PC-3 (cell line): ENCODE measurements around the gene CDK5R1. TPM values are rescaled to one million over a fixed set of nuclear protein-coding genes. Genes with fewer than 3 reads are reported as not detected.

ENCODE experiments used
- ATAC-seq: fragments of 200-7000 bp; cut with Tn5 transposase; 2 replicates; pipeline ENCODE4 v1.9.1; 2020; ENCODE audit warnings: mild to moderate bottlenecking, moderate library complexity
- BruUV-seq: library from RNA; stranded (reverse); fragments of 400-500 nt; replicated peaks from 2 replicates; lab custom pipeline; 2021; lab: Mats Ljungman, UMichigan
- CTCF ChIA-PET: fragments of 300-600 bp; sonication (Branson Sonifier 250); formaldehyde crosslinking; loops from one replicate; lab custom pipeline; 2022; ENCODE audit warnings: antibody characterized with exemption; lab: Charles Lee
- POLR2A ChIA-PET: fragments of 300-600 bp; sonication (Branson Sonifier 250); formaldehyde crosslinking; loops from one replicate; lab custom pipeline; 2022; ENCODE audit warnings: antibody characterized with exemption; ENCODE audit not compliant: unreplicated experiment; lab: Charles Lee
- DNase-seq: peaks from one replicate; pipeline ENCODE4 v3.0.0-alpha.2; 2015
- H2AFZ ChIP-seq: fragments of 300-600 bp; sonication (generic); 2 replicates; pipeline ENCODE4 v1.6.0; 2016; ENCODE audit warnings: antibody characterized with exemption, low read length
- H3F3A ChIP-seq: fragments of 300-600 bp; sonication (generic); one replicate; pipeline ENCODE4 v1.6.0; 2017; ENCODE audit warnings: antibody characterized with exemption, low read length, control low read depth, mild to moderate bottlenecking; ENCODE audit not compliant: unreplicated experiment
- H3K27ac ChIP-seq: fragments of 300-600 bp; sonication (generic); 2 replicates; pipeline ENCODE4 v1.5.1; 2016; ENCODE audit warnings: mild to moderate bottlenecking, low read length
- H3K27me3 ChIP-seq: fragments of 300-600 bp; sonication (generic); 2 replicates; pipeline ENCODE4 v1.6.1; 2016; ENCODE audit warnings: low read length, mixed read lengths
- H3K36me3 ChIP-seq: fragments of 300-600 bp; sonication (generic); 2 replicates; pipeline ENCODE4 v1.6.1; 2016; ENCODE audit warnings: low read depth, mixed run types, low read length, mixed read lengths
- H3K4me1 ChIP-seq: fragments of 300-600 bp; sonication (generic); 2 replicates; pipeline ENCODE4 v1.5.1; 2016; ENCODE audit warnings: low read length; ENCODE audit not compliant: insufficient read depth
- H3K4me2 ChIP-seq: fragments of 300-600 bp; sonication (generic); 2 replicates; pipeline ENCODE4 v1.6.0; 2016; ENCODE audit warnings: low read length
- H3K4me3 ChIP-seq: fragments of 300-600 bp; sonication (generic); 2 replicates; pipeline ENCODE4 v1.5.1; 2016; ENCODE audit warnings: mild to moderate bottlenecking, low read length, mixed read lengths
- H3K79me2 ChIP-seq: fragments of 300-600 bp; sonication (generic); 2 replicates; pipeline ENCODE4 v1.6.1; 2017; ENCODE audit warnings: low read length, mixed read lengths
- H3K9ac ChIP-seq: fragments of 300-600 bp; sonication (generic); 2 replicates; pipeline ENCODE4 v1.6.0; 2016; ENCODE audit warnings: mild to moderate bottlenecking, low read length
- H3K9me2 ChIP-seq: fragments of 300-600 bp; sonication (generic); replicated peaks from 2 replicates; pipeline ENCODE4 v1.6.1; 2016; ENCODE audit warnings: mixed run types, low read length, mixed read lengths
- H3K9me3 ChIP-seq: fragments of 300-600 bp; sonication (generic); 2 replicates; pipeline ENCODE4 v1.6.1; 2016; ENCODE audit warnings: low read length, mixed read lengths
- H4K20me1 ChIP-seq: fragments of 300-600 bp; sonication (generic); 2 replicates; pipeline ENCODE4 v1.6.1; 2016; ENCODE audit warnings: low read length, mixed read lengths
- EZH2 ChIP-seq: fragments of 300-600 bp; sonication (generic); IDR thresholded peaks from one replicate; pipeline ENCODE4 v1.6.1; 2017; ENCODE audit warnings: antibody characterized with exemption, mild to moderate bottlenecking, low read length; ENCODE audit not compliant: unreplicated experiment
- EZH2phosphoT487 ChIP-seq: fragments of 300-600 bp; sonication (generic); IDR thresholded peaks from 2 replicates; pipeline ENCODE4 v1.6.1; 2018; ENCODE audit warnings: mild to moderate bottlenecking, antibody characterized with exemption, low read length, borderline replicate concordance
- intact Hi-C: fragments of 100-400 bp; cut with micrococcal nuclease; formaldehyde crosslinking; loops from 2 replicates; pipeline ENCODE4 v1.9.0; 2023
- total RNA-seq: library from RNA; depleted of rRNA; stranded (reverse); fragments of >200 nt; gene quantifications from 2 replicates; pipeline ENCODE4 v1.2.3, GENCODE V29; 2014
- TF ChIP-seq, protein P1 (sequence below): fragments of 300-600 bp; sonication (generic); conservative IDR thresholded peaks from 2 replicates; pipeline ENCODE4 v1.5.1; 2017; ENCODE audit warnings: antibody characterized with exemption, low read depth, mild to moderate bottlenecking, low read length

CDK5R1 gene
- total RNA-seq, 1 experiment from 2014 or later: 1.7 TPM

DNA sequence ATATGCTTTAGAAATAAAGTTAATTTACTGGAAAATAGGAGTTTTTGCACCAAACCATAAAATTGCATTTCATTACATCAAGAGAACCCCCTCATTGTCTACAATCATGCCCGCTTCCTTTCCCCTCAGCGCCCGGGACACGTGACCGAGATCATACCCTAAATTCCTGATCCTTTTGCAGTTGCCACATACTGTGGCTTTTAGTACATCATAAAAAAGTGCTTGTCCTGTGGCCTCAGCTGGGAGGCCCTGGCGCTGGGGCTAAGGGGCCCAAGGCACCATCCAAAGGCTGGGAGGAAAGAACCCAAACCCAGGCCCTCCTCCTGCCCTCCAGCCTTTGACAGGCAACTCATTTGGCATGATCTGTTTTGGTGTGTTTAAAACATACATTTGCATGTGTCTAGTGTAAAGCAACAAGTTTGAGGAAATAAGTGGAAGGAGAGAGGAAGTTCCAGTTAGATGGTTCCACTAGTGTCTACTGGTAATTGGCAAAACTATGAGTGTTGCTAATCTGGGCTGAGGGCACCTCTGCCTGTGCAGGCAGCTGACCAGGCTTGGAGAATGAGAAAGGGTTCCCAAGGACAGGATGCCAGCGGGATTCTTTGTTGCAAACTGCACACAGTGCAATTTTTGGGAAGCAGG lies 6.0 kb downstream of the CDK5R1 start:
- Histone ChIP-seq H3K9me3 (no peaks in the 10 kb centered on the region), H3K36me3 (no peaks in the 10 kb centered on the region), H3K4me3 (no peak overlapping the region), H3K27ac (no peak overlapping the region), H3K9me2 (no peaks in the 10 kb centered on the region), H3F3A (no peaks in the 10 kb centered on the region), H2AFZ (no peak overlapping the region), H4K20me1 (no peaks in the 10 kb centered on the region), H3K27me3 (no peaks in the 10 kb centered on the region), H3K9ac (no peak overlapping the region), H3K4me1 (peaks cover 17% of the 10 kb centered on the region), H3K79me2 (peaks cover 4% of the 10 kb centered on the region; the same call in 1 of the 2 replicates), H3K4me2 (no peak overlapping the region)
- BruUV-seq: TSS peak; percentile 49
- ChIA-PET POLR2A (no interaction called here), CTCF (no interaction called here)
- ATAC-seq (no peak), DNase-seq (no peak)
- TF ChIP-seq EZH2: no peak
- TF ChIP-seq, protein P1, sequence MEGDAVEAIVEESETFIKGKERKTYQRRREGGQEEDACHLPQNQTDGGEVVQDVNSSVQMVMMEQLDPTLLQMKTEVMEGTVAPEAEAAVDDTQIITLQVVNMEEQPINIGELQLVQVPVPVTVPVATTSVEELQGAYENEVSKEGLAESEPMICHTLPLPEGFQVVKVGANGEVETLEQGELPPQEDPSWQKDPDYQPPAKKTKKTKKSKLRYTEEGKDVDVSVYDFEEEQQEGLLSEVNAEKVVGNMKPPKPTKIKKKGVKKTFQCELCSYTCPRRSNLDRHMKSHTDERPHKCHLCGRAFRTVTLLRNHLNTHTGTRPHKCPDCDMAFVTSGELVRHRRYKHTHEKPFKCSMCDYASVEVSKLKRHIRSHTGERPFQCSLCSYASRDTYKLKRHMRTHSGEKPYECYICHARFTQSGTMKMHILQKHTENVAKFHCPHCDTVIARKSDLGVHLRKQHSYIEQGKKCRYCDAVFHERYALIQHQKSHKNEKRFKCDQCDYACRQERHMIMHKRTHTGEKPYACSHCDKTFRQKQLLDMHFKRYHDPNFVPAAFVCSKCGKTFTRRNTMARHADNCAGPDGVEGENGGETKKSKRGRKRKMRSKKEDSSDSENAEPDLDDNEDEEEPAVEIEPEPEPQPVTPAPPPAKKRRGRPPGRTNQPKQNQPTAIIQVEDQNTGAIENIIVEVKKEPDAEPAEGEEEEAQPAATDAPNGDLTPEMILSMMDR: no peak
- no peak for TF ChIP-seq EZH2phosphoT487
- intact Hi-C loops: no loop called here

DNA sequence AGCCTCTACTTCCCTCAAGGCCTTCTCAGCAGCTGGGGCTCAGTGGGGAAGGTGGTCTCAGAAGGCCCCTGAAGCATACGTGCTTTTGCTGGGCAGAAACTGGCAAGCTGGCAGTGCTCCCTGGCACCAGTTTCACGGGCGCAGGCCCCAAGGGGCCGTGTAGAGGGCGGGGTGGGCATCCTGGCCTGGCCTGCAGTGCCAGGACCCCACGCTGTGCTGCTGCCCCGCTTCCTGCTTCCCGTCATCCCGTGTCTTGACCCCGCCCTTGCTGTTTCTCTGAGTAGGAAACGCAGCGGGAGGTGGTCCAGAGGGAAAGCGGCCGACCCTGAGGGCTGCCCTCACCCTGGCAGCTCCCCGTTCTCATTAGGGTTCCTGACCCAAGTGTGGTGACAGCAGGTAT lies 6.8 kb downstream of the CDK5R1 start:
- Histone ChIP-seq H3K4me2 (no peak overlapping the region), H3K79me2 (no peaks in the 10 kb centered on the region), H3K9ac (no peak overlapping the region), H3F3A (no peaks in the 10 kb centered on the region), H3K36me3 (no peaks in the 10 kb centered on the region), H3K27me3 (no peaks in the 10 kb centered on the region), H3K9me3 (no peaks in the 10 kb centered on the region), H3K27ac (no peak overlapping the region), H3K4me1 (peaks cover 17% of the 10 kb centered on the region), H2AFZ (no peak overlapping the region), H3K4me3 (no peak overlapping the region), H3K9me2 (no peaks in the 10 kb centered on the region), H4K20me1 (no peaks in the 10 kb centered on the region)
- TF ChIP-seq EZH2 (no peak), EZH2phosphoT487 (no peak)
- TF ChIP-seq, protein P1: no peak
- CTCF ChIA-PET: no interaction called here
- POLR2A ChIA-PET: no interaction called here
- BruUV-seq: no TSS peak
- no peak for DNase-seq
- intact Hi-C loops: no loop called here
- ATAC-seq: no peak

DNA sequence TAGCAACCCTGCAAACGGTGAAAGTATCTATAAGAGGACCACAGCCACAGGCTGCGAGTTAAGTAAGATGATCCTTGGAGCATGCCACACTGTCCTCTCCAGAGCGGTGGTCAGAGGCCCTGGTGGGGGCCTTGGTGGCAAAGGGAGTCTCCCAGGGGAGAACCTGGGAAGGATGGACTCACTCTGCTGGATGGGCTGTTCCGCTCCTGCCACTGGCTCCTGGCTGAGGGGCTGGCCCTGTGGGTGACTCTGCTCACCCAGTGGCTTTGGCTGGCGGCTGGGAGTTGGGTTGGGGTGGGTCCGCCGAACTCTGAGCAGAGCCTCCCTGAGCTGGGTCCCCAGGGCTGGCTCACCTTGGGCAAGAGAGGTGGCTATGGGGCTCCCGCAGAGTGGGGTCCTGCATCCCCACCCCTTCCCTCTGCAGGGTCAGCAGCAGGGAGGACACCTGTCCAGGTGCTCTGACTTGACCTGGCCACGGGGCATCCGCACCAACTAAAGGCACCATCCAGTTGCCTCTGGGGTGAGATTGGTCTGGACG lies 7.3 kb downstream of the CDK5R1 start:
- intact Hi-C loops: no loop called here
- Histone ChIP-seq H3K4me1 (peaks cover 17% of the 10 kb centered on the region), H3K79me2 (no peaks in the 10 kb centered on the region), H3K9me2 (no peaks in the 10 kb centered on the region), H3K36me3 (no peaks in the 10 kb centered on the region), H3K9ac (no peak overlapping the region), H2AFZ (no peak overlapping the region), H3K27me3 (no peaks in the 10 kb centered on the region), H4K20me1 (no peaks in the 10 kb centered on the region), H3K9me3 (no peaks in the 10 kb centered on the region), H3K27ac (no peak overlapping the region), H3K4me3 (no peak overlapping the region), H3F3A (no peaks in the 10 kb centered on the region), H3K4me2 (no peak overlapping the region)
- ChIA-PET POLR2A (no interaction called here), CTCF (no interaction called here)
- no TSS peak for BruUV-seq
- no peak for DNase-seq
- ATAC-seq: no peak
- TF ChIP-seq EZH2 (no peak), EZH2phosphoT487 (no peak)
- TF ChIP-seq, protein P1: no peak
